Measurements from ENCODE around the gene ETDA. TPM values are rescaled to one million over a fixed set of nuclear protein-coding genes. Genes with fewer than 3 reads are reported as not detected.
"Not testable (repeated sequence)": the region's sequence is repeated elsewhere in the genome, so short reads cannot be mapped to it uniquely, and the experiment has no call there.

The ETDA gene
- not detected for total RNA-seq
- not detected for polyA plus RNA-seq (2013, experiment 1 of 2)
- polyA plus RNA-seq (2013, experiment 2 of 2), result not detected
- long read RNA-seq, experiment 1, result 0 reads
- long read RNA-seq, experiment 2, result 0 reads
- long read RNA-seq, experiment 3, result 0 reads
- long read RNA-seq, experiment 4, result 0 reads

DNA sequence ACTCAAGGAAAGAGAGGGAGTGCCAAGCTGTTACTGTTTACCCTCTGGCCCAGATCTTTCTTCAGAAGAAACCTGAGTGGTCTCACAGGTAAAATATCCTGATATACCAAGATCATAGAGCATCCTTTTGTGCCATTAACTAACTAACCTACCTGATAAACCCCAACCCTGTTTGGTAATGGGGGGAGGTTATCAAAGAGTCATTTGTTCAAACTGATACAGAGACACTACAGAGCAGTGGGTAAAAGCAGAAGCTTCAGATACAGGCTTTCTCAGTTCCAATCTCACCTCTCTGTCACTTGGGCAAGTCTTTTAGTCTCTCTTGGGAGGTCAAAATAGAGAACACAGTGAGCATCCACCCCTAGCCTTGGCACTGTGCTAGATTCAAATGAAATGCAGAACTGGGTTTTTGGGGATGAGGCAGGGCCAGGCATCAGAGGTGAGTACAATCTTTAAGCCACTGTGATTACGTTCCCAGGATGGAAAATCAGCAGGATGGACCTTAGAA is at the start of gene ETDA:
Gene ETDA, plus strand, starts transcription at position 51 of the 508 bp plus-strand sequence. CDS start 1,216 bp downstream, outside the sequence.
- H3K9ac ChIP-seq (ENCODE audit: extremely low read depth, low read length, poor library complexity, severe bottlenecking); H3K36me3 ChIP-seq (ENCODE audit: control insufficient read depth, insufficient read depth, low read length); H3K4me3 Mint-ChIP-seq; H3K9me3 Mint-ChIP-seq; H3K9me3 ChIP-seq (ENCODE audit: control insufficient read depth, low read length); H3K36me3 Mint-ChIP-seq (ENCODE audit: low read depth); H3K27me3 Mint-ChIP-seq (ENCODE audit: insufficient read depth); H3K27ac Mint-ChIP-seq; H3K4me1 ChIP-seq (ENCODE audit: control insufficient read depth, insufficient read depth, low read length); H3K27me3 ChIP-seq (ENCODE audit: control insufficient read depth, insufficient read depth, low read length, poor library complexity, severe bottlenecking); H3K4me3 ChIP-seq (ENCODE audit: low read length); H3K27ac ChIP-seq (ENCODE audit: low read depth, low read length); H3K4me1 Mint-ChIP-seq; DNase-seq: not testable (repeated sequence)
- no CpG with 5 or more reads among the region's 1 CpG for WGBS, 2 experiments (ENCODE audit: insufficient coverage in 1 of 2, insufficient read length in 1 of 2)

DNA sequence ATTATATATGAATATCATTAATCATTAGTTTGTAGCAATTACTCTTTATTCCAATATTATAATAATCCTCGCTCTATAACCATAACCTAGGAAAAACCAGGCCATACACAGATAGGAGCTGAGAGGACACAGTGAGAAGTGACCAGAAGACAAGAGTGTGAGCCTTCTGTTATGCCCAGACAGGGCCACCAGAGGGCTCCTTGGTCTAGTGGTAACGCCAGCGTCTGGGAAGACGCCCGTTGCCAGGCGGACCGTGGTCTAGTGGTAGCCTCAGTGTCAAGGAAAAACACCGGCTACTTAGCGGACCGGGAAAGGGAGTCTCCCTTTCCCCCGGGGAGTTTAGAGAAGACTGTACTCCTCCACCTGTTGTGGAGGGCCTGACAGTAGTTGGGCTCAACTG is 45.4 kb upstream of the ETDA start:
- not testable (repeated sequence) for H3K4me1 ChIP-seq (ENCODE audit: control insufficient read depth, insufficient read depth, low read length); H3K27me3 ChIP-seq (ENCODE audit: control insufficient read depth, insufficient read depth, low read length, poor library complexity, severe bottlenecking); H3K9ac ChIP-seq (ENCODE audit: extremely low read depth, low read length, poor library complexity, severe bottlenecking); H3K27me3 Mint-ChIP-seq (ENCODE audit: insufficient read depth); H3K4me3 Mint-ChIP-seq; H3K27ac ChIP-seq (ENCODE audit: low read depth, low read length); H3K27ac Mint-ChIP-seq; H3K9me3 ChIP-seq (ENCODE audit: control insufficient read depth, low read length); H3K36me3 ChIP-seq (ENCODE audit: control insufficient read depth, insufficient read depth, low read length); H3K36me3 Mint-ChIP-seq (ENCODE audit: low read depth); H3K4me1 Mint-ChIP-seq; H3K4me3 ChIP-seq (ENCODE audit: low read length)
- peak; percentile 49 for DNase-seq
- 34% methylated on average over 10 of the region's 11 CpGs; no CpG with 5 or more reads in 1 of the 2 experiments for WGBS, 2 experiments (ENCODE audit: insufficient coverage in 1 of 2, insufficient read length in 1 of 2)
- TF ChIP-seq, protein P1, sequence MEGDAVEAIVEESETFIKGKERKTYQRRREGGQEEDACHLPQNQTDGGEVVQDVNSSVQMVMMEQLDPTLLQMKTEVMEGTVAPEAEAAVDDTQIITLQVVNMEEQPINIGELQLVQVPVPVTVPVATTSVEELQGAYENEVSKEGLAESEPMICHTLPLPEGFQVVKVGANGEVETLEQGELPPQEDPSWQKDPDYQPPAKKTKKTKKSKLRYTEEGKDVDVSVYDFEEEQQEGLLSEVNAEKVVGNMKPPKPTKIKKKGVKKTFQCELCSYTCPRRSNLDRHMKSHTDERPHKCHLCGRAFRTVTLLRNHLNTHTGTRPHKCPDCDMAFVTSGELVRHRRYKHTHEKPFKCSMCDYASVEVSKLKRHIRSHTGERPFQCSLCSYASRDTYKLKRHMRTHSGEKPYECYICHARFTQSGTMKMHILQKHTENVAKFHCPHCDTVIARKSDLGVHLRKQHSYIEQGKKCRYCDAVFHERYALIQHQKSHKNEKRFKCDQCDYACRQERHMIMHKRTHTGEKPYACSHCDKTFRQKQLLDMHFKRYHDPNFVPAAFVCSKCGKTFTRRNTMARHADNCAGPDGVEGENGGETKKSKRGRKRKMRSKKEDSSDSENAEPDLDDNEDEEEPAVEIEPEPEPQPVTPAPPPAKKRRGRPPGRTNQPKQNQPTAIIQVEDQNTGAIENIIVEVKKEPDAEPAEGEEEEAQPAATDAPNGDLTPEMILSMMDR (conservative IDR thresholded peaks at IDR 0.05), result peak; percentile 72
- peaks cover 57% of the 10 kb centered on the region for H3K9me3 Mint-ChIP-seq

DNA sequence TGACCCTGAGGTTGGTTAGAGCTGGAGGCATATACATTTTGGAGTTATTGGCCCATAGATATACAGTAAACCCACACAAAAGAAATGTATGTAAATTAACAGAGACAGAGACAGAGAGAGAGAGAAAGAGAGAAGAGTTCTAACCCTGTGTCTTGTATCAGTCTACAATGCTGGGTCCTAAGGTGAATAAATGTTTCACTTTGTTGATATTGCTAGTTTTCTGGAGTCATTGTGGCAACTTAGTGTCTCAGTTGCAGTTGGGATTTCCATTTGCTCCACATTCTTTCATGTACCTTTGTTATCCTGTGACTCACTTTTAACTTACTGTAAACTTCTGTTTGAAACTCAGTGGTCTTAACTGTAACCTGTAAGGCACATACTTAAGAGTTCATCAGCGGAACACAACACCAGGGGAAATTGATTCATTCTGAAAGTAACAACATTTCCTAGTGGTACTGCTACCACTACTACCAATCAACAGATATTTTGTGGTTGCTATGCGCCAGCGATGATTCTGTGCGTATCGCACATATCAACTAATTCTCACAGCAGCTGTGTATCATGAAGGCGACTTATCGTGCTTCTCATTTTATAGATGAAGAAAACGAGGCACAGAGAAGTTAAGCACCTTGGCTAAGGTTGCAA is 38.5 kb upstream of the ETDA start:
- TF ChIP-seq, protein P1 (conservative IDR thresholded peaks at IDR 0.05), result no peak
- no peaks in the 10 kb centered on the region for H3K27me3 Mint-ChIP-seq (ENCODE audit: insufficient read depth)
- Histone ChIP-seq H3K9me3 (ENCODE audit: control insufficient read depth, low read length) (no peaks in the 10 kb centered on the region), H3K27ac (ENCODE audit: low read depth, low read length) (no peak overlapping the region), H3K27me3 (ENCODE audit: control insufficient read depth, insufficient read depth, low read length, poor library complexity, severe bottlenecking) (no peaks in the 10 kb centered on the region), H3K4me3 (ENCODE audit: low read length) (no peak overlapping the region), H3K4me1 (ENCODE audit: control insufficient read depth, insufficient read depth, low read length) (no peaks in the 10 kb centered on the region), H3K36me3 (ENCODE audit: control insufficient read depth, insufficient read depth, low read length) (no peaks in the 10 kb centered on the region), H3K9ac (ENCODE audit: extremely low read depth, low read length, poor library complexity, severe bottlenecking) (no peak overlapping the region)
- peaks cover 30% of the 10 kb centered on the region for H3K9me3 Mint-ChIP-seq
- WGBS, 2 experiments (ENCODE audit: insufficient coverage in 1 of 2, insufficient read length in 1 of 2), result 95% methylated on average over 7 to 8 of the region's 8 CpGs
- H3K36me3 Mint-ChIP-seq (ENCODE audit: low read depth), result no peaks in the 10 kb centered on the region
- no peak for DNase-seq
- H3K4me3 Mint-ChIP-seq, result no peak overlapping the region
- no peaks in the 10 kb centered on the region for H3K4me1 Mint-ChIP-seq
- no peak overlapping the region for H3K27ac Mint-ChIP-seq

DNA sequence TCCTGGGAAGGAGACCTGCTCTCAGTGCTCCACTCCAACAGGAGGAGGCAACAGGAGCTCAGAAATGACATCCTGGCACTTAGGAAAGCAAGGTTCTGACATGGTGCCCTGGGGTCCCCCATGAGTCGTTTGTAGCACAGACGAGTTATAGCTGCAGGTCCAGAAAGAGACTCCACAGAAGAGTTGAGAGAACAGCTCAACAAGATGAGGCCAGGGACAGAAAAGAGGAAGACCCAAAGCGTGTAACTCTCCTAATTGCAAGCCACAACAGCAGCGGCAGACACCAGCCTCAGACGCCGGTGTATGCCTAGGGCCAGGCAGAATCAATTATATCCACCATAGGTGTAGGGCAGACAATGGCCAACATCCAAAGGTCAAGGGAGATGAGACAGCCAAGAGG is 5.9 kb upstream of the ETDA start:
- not testable (repeated sequence) for H3K9ac ChIP-seq (ENCODE audit: extremely low read depth, low read length, poor library complexity, severe bottlenecking); H3K27ac Mint-ChIP-seq; H3K9me3 ChIP-seq (ENCODE audit: control insufficient read depth, low read length); H3K4me1 ChIP-seq (ENCODE audit: control insufficient read depth, insufficient read depth, low read length); H3K36me3 Mint-ChIP-seq (ENCODE audit: low read depth); H3K36me3 ChIP-seq (ENCODE audit: control insufficient read depth, insufficient read depth, low read length); H3K27ac ChIP-seq (ENCODE audit: low read depth, low read length); H3K4me3 ChIP-seq (ENCODE audit: low read length); H3K27me3 Mint-ChIP-seq (ENCODE audit: insufficient read depth); H3K27me3 ChIP-seq (ENCODE audit: control insufficient read depth, insufficient read depth, low read length, poor library complexity, severe bottlenecking); H3K9me3 Mint-ChIP-seq; H3K4me1 Mint-ChIP-seq; H3K4me3 Mint-ChIP-seq; DNase-seq
- no CpG with 5 or more reads among the region's 6 CpGs for WGBS, 2 experiments (ENCODE audit: insufficient coverage in 1 of 2, insufficient read length in 1 of 2)

DNA sequence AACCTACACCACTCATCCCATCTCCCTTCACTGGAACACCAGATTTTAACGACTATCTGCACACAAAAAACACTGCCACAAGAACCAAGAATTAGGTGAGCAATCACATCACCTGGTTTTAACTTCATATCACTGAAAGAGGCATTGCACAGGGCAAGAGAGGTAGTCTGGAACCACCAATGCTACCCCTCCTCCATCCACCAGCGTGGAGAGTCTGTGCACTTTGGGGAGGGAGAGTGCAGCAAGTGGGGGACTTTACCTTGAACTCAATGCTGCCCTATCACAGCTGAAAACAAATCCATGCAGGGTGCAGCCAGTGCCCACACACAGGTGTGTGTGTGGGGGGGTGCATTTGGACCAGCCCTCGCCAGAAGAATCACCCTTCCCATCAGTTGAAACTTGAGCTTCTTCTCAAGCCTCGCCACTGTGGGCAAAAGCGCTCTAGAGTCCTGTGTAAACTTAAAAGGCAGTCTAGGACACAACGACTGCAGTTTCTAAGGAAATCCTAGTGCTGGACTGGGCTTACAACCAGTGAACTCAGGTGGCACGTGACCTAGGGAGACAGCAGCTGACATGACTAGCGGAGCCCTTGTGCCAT is 4.3 kb downstream of the ETDA start:
- not testable (repeated sequence) for H3K27me3 ChIP-seq (ENCODE audit: control insufficient read depth, insufficient read depth, low read length, poor library complexity, severe bottlenecking); H3K9ac ChIP-seq (ENCODE audit: extremely low read depth, low read length, poor library complexity, severe bottlenecking); H3K4me1 Mint-ChIP-seq; DNase-seq; H3K36me3 Mint-ChIP-seq (ENCODE audit: low read depth); H3K9me3 ChIP-seq (ENCODE audit: control insufficient read depth, low read length); H3K4me3 ChIP-seq (ENCODE audit: low read length); H3K4me3 Mint-ChIP-seq; H3K27ac Mint-ChIP-seq; H3K27ac ChIP-seq (ENCODE audit: low read depth, low read length); H3K36me3 ChIP-seq (ENCODE audit: control insufficient read depth, insufficient read depth, low read length); H3K27me3 Mint-ChIP-seq (ENCODE audit: insufficient read depth); H3K4me1 ChIP-seq (ENCODE audit: control insufficient read depth, insufficient read depth, low read length)
- peaks cover 36% of the 10 kb centered on the region for H3K9me3 Mint-ChIP-seq
- WGBS, 2 experiments (ENCODE audit: insufficient coverage in 1 of 2, insufficient read length in 1 of 2), result 83% methylated on average over 5 of the region's 8 CpGs; no CpG with 5 or more reads in 1 of the 2 experiments

Data from endodermal cell (in vitro differentiated cells).